Kidney epithelial cell (primary cell): Measurements from ENCODE around the gene KLHDC9. TPM values are rescaled to one million over a fixed set of nuclear protein-coding genes. Genes with fewer than 3 reads are reported as not detected.

Experiments
- DNase-seq: peaks from one replicate; pipeline ENCODE4 v3.0.0-alpha.2; 2010; ENCODE audit warnings: low read depth
- H3K27me3 ChIP-seq: 2 replicates; pipeline ENCODE4 v1.6.0; 2011; ENCODE audit warnings: low read length; ENCODE audit not compliant: control insufficient read depth, insufficient read depth
- H3K36me3 ChIP-seq: 2 replicates; pipeline ENCODE4 v1.5.1; 2011; ENCODE audit warnings: low read length; ENCODE audit not compliant: control insufficient read depth, insufficient read depth
- H3K4me3 ChIP-seq: 2 replicates; pipeline ENCODE4 v1.5.1; 2011; ENCODE audit warnings: low read depth, mild to moderate bottlenecking, control low read depth, low read length
- CTCF ChIP-seq: IDR thresholded peaks from 2 replicates; pipeline ENCODE4 v1.5.1; 2011; ENCODE audit warnings: mild to moderate bottlenecking, moderate library complexity, low read length, control low read depth, inconsistent platforms; ENCODE audit not compliant: insufficient read depth, poor library complexity, severe bottlenecking
- total RNA-seq: library from RNA; depleted of rRNA; stranded (reverse); fragments of >200 nt; gene quantifications from 2 replicates; pipeline ENCODE4 v1.2.3, GENCODE V29; 2015

Gene KLHDC9
- total RNA-seq, 1 donor from 2014 or later: 3.1 TPM

GRCh38 chr1:161080441-161081405, 17.4 kb upstream of the KLHDC9 start:
- TF ChIP-seq CTCF: no peak
- H3K4me3 ChIP-seq: no peak overlapping the region
- no peak for DNase-seq
- H3K36me3 ChIP-seq: no peaks in the 10 kb centered on the region
- H3K27me3 ChIP-seq: peaks cover 4% of the 10 kb centered on the region

- no peak for TF ChIP-seq CTCF
- DNase-seq: no peak
- no peak overlapping the region for H3K4me3 ChIP-seq
- no peaks in the 10 kb centered on the region for H3K36me3 ChIP-seq
- peaks cover 4% of the 10 kb centered on the region for H3K27me3 ChIP-seq
Observed at GRCh38 chr1:161081519-161081918, 16.6 kb upstream of the KLHDC9 start.

- Histone ChIP-seq H3K4me3 (no peak overlapping the region), H3K36me3 (no peaks in the 10 kb centered on the region), H3K27me3 (peaks cover 4% of the 10 kb centered on the region)
- no peak for TF ChIP-seq CTCF
- no peak for DNase-seq
Observed at GRCh38 chr1:161082483-161082882, 15.7 kb upstream of the KLHDC9 start.

- no peak overlapping the region for H3K4me3 ChIP-seq
- DNase-seq: peak; percentile 85
- TF ChIP-seq CTCF: no peak
- H3K27me3 ChIP-seq: peaks cover 4% of the 10 kb centered on the region
- no peaks in the 10 kb centered on the region for H3K36me3 ChIP-seq
Observed at GRCh38 chr1:161082996-161083747, 15.0 kb upstream of the KLHDC9 start.

GRCh38 chr1:161083748-161084596, 14.2 kb upstream of the KLHDC9 start:
- DNase-seq: no peak
- no peak overlapping the region for H3K4me3 ChIP-seq
- peaks cover 4% of the 10 kb centered on the region for H3K27me3 ChIP-seq
- H3K36me3 ChIP-seq: no peaks in the 10 kb centered on the region
- no peak for TF ChIP-seq CTCF
